Measurements from ENCODE around the gene RNF8.

RNF8 gene

DNA sequence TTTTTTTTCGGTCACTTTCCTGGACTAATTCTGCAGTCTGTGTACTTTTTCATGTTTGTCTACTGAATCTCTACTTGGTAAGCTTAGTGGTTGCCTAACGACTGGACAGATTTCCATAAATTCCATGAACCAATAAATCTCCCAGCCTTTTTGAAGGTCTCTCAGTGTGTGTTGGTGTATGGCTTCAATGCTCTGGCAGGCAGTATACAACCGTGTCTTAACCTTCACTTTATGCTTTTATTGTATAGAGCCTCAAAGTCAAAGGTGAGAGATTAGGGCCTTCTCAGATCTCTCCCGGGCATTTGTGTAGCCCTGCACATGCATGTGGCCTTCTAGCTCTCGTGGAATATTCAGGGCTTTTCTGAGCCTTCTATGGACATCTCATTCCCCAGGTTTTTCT lies 64.9 kb downstream of the RNF8 start:
- no peak for TF ChIP-seq SPI1 (IDR thresholded peaks at IDR 0.05; ENCODE audit: low read depth, low read length)
- no peak for TF ChIP-seq TAF1 (IDR thresholded peaks at IDR 0.05; ENCODE audit: low read depth, low read length)
- no peak for TF ChIP-seq POLR2AphosphoS5 (IDR thresholded peaks at IDR 0.05; ENCODE audit: low read depth, low read length)
- no peak for TF ChIP-seq PAX5 (IDR thresholded peaks at IDR 0.05; ENCODE audit: insufficient read depth, low read length, severe bottlenecking)
- no peak for TF ChIP-seq POLR2A (IDR thresholded peaks at IDR 0.05; ENCODE audit: low read depth, low read length)
- TF ChIP-seq POU2F2 (IDR thresholded peaks at IDR 0.05; ENCODE audit: low read depth, low read length): no peak
- FAIRE-seq (no peak), DNase-seq (ENCODE audit: insufficient read length, low spot score) (no peak)

DNA sequence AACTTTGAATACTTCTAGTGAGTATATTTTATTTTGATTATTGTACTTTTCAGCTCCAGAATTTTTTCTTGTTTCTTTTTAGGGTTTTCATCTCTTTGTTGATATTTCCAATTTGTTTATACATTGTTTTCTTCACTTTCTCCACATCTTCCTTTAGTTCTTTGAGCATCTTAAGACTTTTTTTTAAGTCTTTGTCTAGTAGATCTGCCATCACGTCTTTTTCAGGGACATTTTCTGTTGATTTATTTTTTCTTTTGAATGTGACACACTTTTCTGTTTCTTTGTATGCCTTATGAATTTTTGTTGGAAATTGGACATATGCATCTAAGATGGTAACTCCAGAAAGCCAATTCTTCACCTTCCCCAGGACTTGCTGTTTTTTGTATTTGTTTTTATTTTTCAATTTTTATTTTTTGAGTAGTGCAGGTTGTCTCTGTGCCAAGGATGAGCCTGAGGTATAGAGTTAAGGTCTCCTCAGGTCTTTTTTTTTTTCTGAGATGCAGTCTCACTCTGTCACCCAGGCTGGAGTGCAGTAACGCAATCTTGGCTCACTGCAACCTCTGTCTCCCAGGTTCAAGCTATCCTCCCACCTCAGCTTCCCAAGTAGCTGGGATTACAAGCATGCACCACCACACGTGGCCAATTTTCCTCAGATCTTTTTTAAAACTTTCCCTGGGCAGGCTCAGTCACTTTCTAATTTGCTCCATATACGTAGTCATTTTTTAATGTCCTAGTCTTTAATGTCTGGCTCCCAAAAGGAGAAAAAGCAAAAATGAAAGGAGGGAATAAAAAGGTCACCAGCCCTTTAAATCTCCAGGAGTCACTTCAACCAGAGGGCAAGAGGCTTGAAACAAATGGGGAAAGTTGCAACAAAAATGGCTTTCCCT lies 72.5 kb downstream of the RNF8 start:
- DNase-seq (ENCODE audit: insufficient read length, low spot score) (no peak), FAIRE-seq (no peak)
- TF ChIP-seq SPI1 (IDR thresholded peaks at IDR 0.05; ENCODE audit: low read depth, low read length) (no peak), TAF1 (IDR thresholded peaks at IDR 0.05; ENCODE audit: low read depth, low read length) (no peak), POU2F2 (IDR thresholded peaks at IDR 0.05; ENCODE audit: low read depth, low read length) (no peak), POLR2A (IDR thresholded peaks at IDR 0.05; ENCODE audit: low read depth, low read length) (no peak), POLR2AphosphoS5 (IDR thresholded peaks at IDR 0.05; ENCODE audit: low read depth, low read length) (no peak), PAX5 (IDR thresholded peaks at IDR 0.05; ENCODE audit: insufficient read depth, low read length, severe bottlenecking) (no peak)

GRCh38 chr6:37426945-37427510 lies 73.2 kb downstream of the RNF8 start:
- FAIRE-seq (no peak), DNase-seq (ENCODE audit: insufficient read length, low spot score) (no peak)
- no peak for TF ChIP-seq POU2F2 (IDR thresholded peaks at IDR 0.05; ENCODE audit: low read depth, low read length)
- no peak for TF ChIP-seq PAX5 (IDR thresholded peaks at IDR 0.05; ENCODE audit: insufficient read depth, low read length, severe bottlenecking)
- no peak for TF ChIP-seq POLR2AphosphoS5 (IDR thresholded peaks at IDR 0.05; ENCODE audit: low read depth, low read length)
- no peak for TF ChIP-seq TAF1 (IDR thresholded peaks at IDR 0.05; ENCODE audit: low read depth, low read length)
- no peak for TF ChIP-seq SPI1 (IDR thresholded peaks at IDR 0.05; ENCODE audit: low read depth, low read length)
- no peak for TF ChIP-seq POLR2A (IDR thresholded peaks at IDR 0.05; ENCODE audit: low read depth, low read length)

- no peak for FAIRE-seq
- TF ChIP-seq POU2F2 (IDR thresholded peaks at IDR 0.05; ENCODE audit: low read depth, low read length) (no peak), PAX5 (IDR thresholded peaks at IDR 0.05; ENCODE audit: insufficient read depth, low read length, severe bottlenecking) (no peak), TAF1 (IDR thresholded peaks at IDR 0.05; ENCODE audit: low read depth, low read length) (no peak), SPI1 (IDR thresholded peaks at IDR 0.05; ENCODE audit: low read depth, low read length) (peak; percentile 21; the same call in 1 of the 2 replicates)
- DNase-seq (ENCODE audit: insufficient read length, low spot score): no peak
Observed at GRCh38 chr6:37429352-37429750, 75.6 kb downstream of the RNF8 start.

DNA sequence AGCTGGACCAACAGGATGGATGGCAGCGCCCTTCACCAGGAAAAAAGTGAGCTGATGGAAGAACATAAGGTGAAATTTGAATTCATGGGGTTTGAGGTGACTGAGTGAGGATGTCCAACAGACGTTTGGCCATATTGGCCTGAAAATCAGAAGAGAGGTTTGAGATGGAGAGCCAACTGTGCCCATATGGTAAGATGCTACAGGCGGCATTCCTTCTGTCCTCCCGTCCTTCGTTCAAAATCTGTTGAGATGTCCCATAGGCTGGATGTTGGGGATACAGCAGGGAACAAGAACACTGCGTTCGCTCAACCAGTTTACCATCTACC lies 78.8 kb downstream of the RNF8 start:
- TF ChIP-seq SPI1 (IDR thresholded peaks at IDR 0.05; ENCODE audit: low read depth, low read length): no peak
- no peak for TF ChIP-seq TAF1 (IDR thresholded peaks at IDR 0.05; ENCODE audit: low read depth, low read length)
- TF ChIP-seq POLR2AphosphoS5 (IDR thresholded peaks at IDR 0.05; ENCODE audit: low read depth, low read length): no peak
- no peak for TF ChIP-seq POLR2A (IDR thresholded peaks at IDR 0.05; ENCODE audit: low read depth, low read length)
- TF ChIP-seq PAX5 (IDR thresholded peaks at IDR 0.05; ENCODE audit: insufficient read depth, low read length, severe bottlenecking): no peak
- TF ChIP-seq POU2F2 (IDR thresholded peaks at IDR 0.05; ENCODE audit: low read depth, low read length): no peak
- DNase-seq (ENCODE audit: insufficient read length, low spot score): no peak
- no peak for FAIRE-seq

DNA sequence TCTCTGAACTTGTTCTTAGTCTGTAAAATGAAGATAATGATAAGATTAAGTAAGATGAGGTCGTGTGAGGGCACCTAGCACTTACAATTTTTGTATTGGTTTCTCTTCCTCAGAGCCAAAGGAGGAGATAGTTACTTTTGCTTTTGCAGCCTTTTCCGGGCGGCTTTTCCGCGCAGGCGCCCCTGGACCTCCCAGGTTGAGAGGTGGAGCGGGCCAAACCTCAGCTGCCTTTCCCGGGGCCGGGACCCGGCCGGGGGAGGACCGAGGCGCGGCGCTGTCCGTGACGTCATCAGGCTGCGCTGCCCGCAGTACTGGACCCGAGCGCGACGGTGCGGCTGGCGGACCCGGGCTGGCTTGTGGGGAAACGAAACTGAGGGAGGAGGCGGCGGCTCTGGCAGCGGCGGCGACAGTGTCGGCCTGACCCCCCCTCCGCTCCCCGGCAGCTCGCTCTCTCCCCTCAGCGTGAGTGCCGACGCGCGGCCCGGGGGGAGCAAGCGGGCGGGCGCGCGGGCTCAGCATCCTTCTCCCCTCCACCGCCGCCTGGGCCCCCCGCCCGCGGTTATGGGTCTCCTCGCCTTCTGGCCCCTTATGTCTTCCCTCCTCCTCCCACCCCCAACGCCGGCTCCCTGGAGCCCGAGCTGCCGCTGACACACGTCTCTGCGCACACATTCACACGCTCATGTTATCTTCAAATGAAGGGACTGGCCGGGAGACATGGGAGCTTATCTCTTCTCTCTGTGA lies 79.3 kb downstream of the RNF8 start, which contains the start of gene CMTR1:
CMTR1 (plus strand) TSS at position 306 of the 741 bp plus-strand sequence. CDS start 2,409 bp downstream, outside the sequence.
- DNase-seq (ENCODE audit: insufficient read length, low spot score) (peak; percentile 93), FAIRE-seq (peak; percentile 94)
- TF ChIP-seq TAF1 (IDR thresholded peaks at IDR 0.05; ENCODE audit: low read depth, low read length) (peak; percentile 69), POLR2A (IDR thresholded peaks at IDR 0.05; ENCODE audit: low read depth, low read length) (peak; percentile 78), SPI1 (IDR thresholded peaks at IDR 0.05; ENCODE audit: low read depth, low read length) (peak; percentile 52), POU2F2 (IDR thresholded peaks at IDR 0.05; ENCODE audit: low read depth, low read length) (peak; percentile 78; the same call in 1 of the 2 replicates), POLR2AphosphoS5 (IDR thresholded peaks at IDR 0.05; ENCODE audit: low read depth, low read length) (peak; percentile 65), PAX5 (IDR thresholded peaks at IDR 0.05; ENCODE audit: insufficient read depth, low read length, severe bottlenecking) (no peak)

DNA sequence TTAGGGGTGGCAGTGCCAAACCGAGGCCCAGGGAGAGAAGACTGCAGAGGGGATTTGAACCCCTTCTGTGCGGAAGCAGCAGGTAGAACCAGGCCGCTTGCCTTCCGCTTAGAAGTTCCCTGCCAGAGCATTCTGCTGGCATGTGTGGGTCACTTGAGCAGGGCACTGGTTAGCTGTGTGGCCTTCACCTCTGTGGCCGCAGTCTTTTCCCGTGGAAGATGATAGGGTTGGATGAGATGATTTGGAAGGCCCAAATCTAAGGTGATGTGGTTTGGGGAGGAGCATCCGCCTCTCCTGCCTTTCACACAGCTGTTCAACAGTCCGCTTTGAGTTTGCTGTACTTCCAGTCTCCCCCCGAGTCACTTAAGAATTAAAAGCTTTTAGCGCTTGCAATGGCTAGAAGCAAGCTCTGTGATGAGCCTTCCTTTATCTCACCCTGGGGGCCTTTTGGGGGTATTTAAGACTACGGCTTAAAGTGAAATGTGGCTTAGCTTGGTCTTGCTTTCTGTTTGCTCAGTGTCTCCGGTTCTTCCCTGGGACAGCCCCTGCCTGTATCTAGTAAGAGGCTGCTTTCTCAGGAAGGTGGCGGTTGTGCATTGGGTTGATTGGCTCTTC lies 80.0 kb downstream of the RNF8 start:
- FAIRE-seq (peak; percentile 69), DNase-seq (ENCODE audit: insufficient read length, low spot score) (peak; percentile 26)
- TF ChIP-seq POLR2A (IDR thresholded peaks at IDR 0.05; ENCODE audit: low read depth, low read length) (no peak; the same call in 1 of the 2 replicates), PAX5 (IDR thresholded peaks at IDR 0.05; ENCODE audit: insufficient read depth, low read length, severe bottlenecking) (no peak), TAF1 (IDR thresholded peaks at IDR 0.05; ENCODE audit: low read depth, low read length) (no peak), POLR2AphosphoS5 (IDR thresholded peaks at IDR 0.05; ENCODE audit: low read depth, low read length) (no peak; the same call in 1 of the 2 replicates), SPI1 (IDR thresholded peaks at IDR 0.05; ENCODE audit: low read depth, low read length) (no peak), POU2F2 (IDR thresholded peaks at IDR 0.05; ENCODE audit: low read depth, low read length) (no peak)

DNA sequence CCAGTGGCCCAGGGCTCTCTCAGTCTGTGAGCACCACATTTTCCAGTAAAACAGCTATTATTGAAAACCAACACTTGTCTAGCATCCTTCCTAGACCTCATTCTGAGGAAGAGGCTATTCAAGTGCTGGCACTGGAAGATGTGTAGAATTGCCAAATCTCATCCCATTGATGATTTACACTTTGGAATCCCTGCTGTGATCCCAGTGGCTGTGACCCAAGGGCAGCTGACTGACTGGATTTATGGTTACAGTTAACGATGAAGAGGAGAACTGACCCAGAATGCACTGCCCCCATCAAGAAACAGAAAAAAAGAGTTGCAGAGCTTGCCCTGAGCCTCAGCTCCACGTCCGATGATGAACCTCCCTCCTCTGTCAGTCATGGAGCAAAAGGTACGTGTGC lies 81.6 kb downstream of the RNF8 start:
- no peak for DNase-seq (ENCODE audit: insufficient read length, low spot score)
- FAIRE-seq: no peak
- TF ChIP-seq POLR2AphosphoS5 (IDR thresholded peaks at IDR 0.05; ENCODE audit: low read depth, low read length) (no peak), POLR2A (IDR thresholded peaks at IDR 0.05; ENCODE audit: low read depth, low read length) (no peak), POU2F2 (IDR thresholded peaks at IDR 0.05; ENCODE audit: low read depth, low read length) (no peak), SPI1 (IDR thresholded peaks at IDR 0.05; ENCODE audit: low read depth, low read length) (no peak), PAX5 (IDR thresholded peaks at IDR 0.05; ENCODE audit: insufficient read depth, low read length, severe bottlenecking) (no peak), TAF1 (IDR thresholded peaks at IDR 0.05; ENCODE audit: low read depth, low read length) (no peak)
